Measurements from ENCODE around the gene CRB1.

CRB1 gene

DNA sequence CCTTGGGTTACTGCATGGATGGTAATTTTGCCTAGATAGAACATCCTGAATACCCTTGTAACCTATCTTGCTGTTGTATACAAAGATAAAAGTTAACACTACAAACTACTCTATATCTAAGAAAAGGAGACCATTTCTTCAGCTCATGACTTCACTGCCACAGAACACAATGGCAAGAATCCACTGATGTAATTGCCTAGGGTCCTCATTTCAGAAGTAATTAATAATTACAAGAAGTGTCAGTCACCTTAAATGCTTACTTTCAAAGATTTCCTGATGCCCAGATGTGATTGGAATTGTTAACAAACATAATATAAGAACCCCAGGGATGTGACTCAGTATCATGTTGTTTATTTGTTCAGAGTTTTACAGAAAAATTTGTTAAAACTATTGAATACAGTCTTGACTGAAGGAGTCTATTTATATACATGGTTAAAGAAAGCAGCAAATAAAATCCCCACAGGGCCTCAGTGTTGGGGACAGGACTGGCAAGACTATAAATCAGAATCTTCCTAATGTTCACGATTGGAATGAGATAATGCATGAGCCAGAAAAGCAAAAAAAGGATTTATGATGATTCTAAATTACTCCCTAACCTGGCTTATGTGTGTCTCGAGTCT lies 83.9 kb downstream of the CRB1 start:
- no peak for DNase-seq

DNA sequence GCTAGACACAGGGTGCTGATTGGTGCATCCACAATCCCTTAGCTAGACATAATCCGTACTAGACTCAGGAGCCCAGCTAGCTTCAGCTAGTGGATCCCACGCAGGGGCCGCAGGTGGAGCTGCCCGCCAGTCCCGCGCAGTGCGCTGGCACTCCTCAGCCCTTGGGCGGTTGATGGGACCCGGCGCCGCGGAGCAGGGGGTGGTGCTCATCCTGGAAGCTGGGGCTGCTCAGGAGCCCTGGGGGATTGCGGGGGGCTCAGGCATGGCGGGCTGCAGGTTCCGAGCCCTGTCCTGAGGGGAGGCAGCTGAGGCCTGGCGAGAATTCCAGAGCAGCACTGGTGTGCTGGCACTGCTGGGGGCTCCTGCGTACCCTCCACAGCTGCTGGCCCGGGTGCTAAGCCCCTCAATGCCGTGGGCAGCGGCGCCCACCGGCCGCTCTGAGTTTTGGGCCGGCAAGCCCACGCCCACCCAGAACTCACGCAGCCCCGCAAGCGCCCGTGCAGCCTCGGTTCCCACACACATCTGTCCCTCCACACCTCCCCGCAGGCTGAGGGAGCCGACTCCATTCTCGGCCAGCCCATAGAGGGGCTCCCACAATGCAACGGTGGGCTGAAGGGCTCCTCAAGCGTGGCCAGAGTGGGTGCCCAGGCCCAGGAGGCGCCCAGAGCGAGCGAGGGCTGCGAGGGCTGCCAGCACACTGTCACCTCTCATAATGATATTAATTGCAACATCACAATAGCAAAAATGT lies 87.4 kb downstream of the CRB1 start:
- DNase-seq: no peak

DNA sequence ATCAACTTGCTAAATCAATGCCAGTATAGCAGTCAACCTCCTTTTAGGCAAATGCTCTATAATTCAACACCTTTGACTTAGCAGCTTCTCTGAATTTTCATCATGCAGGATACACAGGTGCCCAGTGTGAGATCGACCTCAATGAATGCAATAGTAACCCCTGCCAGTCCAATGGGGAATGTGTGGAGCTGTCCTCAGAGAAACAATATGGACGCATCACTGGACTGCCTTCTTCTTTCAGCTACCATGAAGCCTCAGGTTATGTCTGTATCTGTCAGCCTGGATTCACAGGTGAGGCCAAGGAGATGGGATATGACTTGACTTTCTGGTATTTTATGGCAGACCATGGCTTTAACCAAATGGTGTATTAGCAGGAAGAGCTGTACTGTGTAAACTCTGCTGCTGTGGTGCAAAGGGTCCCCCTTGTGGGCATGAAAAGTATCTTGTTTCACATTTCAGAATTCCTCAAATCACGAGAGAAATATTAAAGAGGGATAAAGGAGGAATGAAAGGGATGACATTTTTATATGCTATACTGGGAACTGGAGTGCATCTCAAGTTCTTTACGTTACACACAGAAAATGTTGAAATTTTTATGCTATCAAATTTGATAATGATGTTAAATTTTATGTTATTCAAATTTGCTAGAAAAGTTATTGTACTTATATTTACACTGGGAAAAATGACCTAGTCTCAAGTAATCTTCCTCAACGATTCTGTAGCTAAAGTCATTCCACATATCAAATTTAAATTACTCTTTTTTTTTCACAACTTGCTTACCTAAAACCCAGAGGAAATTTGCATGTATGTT lies 88.9 kb downstream of the CRB1 start:
- DNase-seq: no peak

- no peak for DNase-seq
These were observed 90.9 kb downstream of the CRB1 start for GRCh38 chr1:197358959-197359358.

DNA sequence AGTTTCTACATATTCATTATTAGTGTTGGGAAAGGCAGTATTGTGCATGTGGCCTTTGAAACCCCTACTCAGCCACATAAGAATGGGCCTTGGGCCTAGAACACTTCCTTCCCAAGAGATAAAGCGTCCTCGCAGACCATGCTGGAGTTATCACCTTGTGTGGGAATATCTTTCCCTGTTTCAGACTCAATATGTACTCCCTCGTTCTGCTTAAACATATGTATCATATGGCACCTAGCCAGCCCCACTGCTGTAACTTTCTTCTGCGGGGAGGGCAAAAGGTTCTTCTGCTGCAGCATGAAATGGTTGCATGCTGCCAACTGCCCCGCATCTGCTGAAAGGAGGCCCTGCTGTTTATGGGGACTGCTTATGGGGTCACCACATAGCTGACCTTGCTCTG lies 92.0 kb downstream of the CRB1 start:
- DNase-seq: no peak

- no peak for DNase-seq
These were observed 94.8 kb downstream of the CRB1 start for GRCh38 chr1:197362871-197363270.

DNA sequence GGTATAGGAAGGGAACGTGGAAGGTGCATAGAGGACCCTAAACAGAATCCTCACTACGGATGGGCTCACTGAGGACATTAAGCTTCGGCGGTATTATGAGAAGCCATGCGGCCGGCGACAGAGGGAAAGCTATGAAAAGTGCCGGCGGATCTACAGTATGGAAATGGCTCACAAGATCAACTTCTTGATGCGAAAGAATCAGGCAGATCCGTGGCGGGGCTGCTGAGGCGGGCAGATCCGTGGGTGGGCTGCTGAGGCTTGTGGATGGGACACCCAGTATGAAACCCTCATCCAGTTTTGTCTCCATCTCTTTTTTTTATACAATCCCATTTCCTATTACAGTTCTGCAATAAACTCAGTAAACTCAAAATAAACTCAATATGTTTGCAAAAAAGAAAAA lies 95.8 kb downstream of the CRB1 start:
- DNase-seq: no peak

DNA sequence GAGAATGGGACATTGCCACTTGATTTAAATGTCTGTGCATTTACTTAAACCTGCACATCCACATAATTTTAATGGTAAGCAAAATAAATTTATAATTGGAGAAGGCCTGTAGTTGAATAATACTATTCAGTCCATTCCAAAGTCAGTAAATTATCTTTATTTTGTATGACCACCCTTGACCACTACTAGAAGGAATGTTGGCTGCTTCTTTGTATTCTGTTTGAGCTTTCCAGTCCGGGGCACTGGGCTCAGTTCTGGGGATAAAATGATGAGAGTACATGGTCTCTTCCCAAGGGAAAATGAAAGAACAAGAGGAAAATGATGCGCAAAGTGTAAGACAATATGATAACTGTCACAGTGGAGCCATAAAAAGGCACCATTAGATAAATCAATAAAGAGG lies 98.9 kb downstream of the CRB1 start:
- DNase-seq: no peak

GRCh38 chr1:197367627-197368026 lies 99.6 kb downstream of the CRB1 start:
- DNase-seq: no peak

DNA sequence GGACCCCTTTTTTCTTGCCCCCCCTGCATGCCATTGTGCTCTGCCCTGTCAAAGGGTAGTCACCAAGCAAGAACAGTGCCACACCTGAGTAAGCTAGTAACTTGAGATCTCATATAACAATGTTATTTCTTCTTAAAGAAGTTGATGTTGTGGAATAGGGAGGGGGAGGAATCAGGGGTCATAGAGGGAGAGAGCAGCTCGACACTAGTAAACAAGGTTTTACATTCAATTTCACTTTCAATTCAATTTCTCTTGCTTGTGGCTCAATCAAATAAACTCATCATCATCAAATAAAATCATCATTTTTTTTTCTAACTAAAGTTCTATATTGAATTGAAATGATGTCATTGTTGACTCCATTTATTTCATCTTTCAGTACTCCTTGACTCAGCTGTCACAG lies 106.4 kb downstream of the CRB1 start:
- no peak for DNase-seq

DNA sequence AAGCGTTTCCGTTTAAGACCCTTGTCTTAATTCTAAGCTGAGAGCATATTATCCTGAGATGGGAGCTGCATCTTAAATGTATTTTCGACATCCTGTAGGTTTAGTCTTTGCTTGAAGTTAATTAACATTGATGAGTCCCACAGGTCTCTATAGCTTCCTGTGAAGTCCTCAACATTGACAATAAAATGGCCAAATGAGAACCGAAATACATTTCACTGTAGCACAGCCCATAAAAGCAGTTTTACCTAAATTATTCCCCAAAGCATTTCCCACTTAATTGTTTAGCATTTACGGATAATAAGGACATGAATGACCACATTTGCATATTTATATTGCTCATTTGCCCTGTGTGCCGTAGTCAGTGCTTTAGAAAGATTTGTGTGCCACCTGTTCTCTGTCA lies 116.4 kb downstream of the CRB1 start:
- no peak for DNase-seq

GRCh38 chr1:197388801-197389200 lies 120.7 kb downstream of the CRB1 start:
- DNase-seq: no peak

- no peak for DNase-seq
These were observed 122.8 kb downstream of the CRB1 start for GRCh38 chr1:197390856-197391255.

GRCh38 chr1:197391303-197392226 lies 123.5 kb downstream of the CRB1 start:
- DNase-seq: no peak

DNA sequence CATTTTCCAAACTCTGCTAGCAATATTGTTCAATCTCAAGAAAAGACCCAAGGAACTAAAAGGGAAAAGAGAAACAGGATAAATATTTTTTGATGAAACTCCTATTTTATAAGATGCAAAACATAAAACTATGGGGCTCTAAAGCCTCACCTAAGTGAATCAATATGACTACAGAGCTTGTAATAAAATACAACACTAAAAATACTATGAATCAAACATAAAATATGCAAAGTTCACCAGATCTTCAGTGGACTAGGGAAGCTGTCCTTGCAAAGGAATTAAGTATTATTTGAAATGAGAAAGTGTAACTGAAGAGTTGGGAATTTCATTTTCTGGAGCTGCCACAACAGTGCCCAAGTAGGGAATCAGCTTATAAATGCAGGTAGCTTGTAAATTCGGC lies 124.5 kb downstream of the CRB1 start:
- no peak for DNase-seq

DNA sequence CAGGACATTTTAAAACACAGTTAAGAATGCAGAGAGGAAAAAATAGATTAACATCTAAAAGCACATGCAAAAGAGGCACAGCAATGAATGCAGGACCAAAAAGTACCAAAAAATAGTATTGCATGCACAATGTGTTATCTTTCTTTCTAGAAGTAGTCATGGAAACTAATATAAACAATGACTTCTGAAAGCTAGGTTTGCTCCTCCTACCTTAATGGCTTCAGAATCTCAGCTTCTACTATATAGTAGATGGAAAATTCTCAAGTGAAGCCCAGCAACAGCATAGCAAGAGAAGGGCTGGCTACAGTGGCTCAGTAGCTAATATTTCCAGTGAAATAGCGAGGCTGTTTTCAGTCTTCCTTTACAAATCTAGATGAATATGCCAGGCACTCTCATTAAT lies 125.1 kb downstream of the CRB1 start:
- no peak for DNase-seq

DNA sequence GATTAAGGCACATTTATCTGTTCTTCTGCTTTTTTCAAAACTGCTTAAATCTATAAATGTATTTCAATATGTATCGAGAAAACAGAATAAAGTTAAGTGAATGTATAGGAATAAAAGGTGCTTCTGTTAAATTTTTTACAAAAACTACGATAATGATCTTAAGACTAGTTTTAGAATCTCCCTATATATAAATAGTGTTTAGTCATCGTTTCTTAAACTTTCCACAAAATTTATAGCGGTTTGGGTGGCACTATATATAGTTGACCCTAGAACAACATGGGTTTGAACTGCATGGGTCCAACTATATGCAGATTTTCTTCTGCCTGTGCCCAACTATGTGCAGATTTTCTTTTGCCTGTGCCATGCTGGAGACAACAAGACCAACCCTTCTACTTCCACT lies 125.7 kb downstream of the CRB1 start:
- no peak for DNase-seq

- no peak for DNase-seq
These were observed 127.0 kb downstream of the CRB1 start for GRCh38 chr1:197394831-197395608.

GRCh38 chr1:197397895-197398294 lies 129.8 kb downstream of the CRB1 start:
- DNase-seq: no peak

DNA sequence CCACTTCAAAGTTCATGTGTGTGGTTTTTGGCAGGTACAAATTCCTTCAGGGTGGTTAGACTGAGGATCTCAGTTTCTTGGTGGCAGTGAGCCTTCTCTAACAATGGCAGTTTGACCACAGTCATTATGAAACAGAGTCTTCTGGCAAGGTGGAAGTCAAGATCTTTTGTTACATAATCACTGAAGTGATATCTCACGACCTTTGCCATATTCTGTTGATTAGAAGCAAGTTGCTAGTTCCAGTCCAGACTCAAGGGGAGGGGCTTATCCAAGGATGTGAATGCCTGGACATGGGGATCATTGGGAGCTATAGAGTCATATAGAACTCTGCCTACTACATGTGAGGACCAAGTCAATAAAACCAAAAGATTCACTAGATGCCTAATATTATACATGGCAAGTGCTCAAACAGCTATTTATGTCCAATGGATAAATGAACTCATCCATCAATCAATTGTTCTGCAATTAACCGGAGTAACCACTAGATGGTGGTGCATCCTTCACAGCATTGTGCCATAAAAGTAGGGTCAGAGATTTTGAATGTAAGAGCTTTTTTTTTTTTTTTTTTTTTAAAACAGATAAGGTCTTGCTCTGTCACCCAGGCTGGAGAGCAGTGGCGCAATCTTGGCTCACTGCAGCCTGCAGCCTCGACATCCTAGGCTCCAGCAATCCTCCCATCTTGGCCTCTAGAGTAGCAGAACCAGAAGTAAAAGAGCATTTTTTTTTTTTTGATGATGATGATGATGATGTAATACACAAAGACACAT lies 131.9 kb downstream of the CRB1 start:
- DNase-seq: no peak

DNA sequence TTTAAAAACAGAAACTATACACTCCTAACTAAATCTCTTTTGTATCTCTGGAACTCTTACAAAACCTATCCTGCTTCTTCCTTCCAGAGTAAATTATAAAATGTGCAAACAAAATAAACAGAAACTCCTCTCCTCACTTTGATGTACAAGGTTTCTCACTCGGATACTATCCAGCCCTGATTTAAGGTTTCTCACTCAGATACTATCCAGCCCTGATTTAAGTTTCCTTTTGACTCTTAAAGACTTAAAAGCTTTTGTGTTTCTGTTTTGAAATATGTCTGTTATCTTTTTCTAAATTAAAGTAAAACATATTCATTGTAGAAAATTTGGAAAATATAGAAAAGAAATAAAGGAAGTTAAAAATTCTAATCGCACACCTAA lies 132.5 kb downstream of the CRB1 start:
- DNase-seq: no peak

All from stimulated activated CD4-positive, alpha-beta T cell treated with anti-CD3 and anti-CD28 coated beads, Interleukin-2, amount 100 ng/mL, for 48 hours (primary cell).